IPS-NIHi11 (cell line): Measurements from ENCODE around the gene VSNL1.
"Not testable (repeated sequence)": the region's sequence is repeated elsewhere in the genome, so short reads cannot be mapped to it uniquely, and the experiment has no call there.

Experiments
- DNase-seq: peaks from one replicate; pipeline ENCODE4 v3.0.0; 2012; ENCODE audit warnings: mixed read lengths, low spot score

VSNL1 gene

DNA sequence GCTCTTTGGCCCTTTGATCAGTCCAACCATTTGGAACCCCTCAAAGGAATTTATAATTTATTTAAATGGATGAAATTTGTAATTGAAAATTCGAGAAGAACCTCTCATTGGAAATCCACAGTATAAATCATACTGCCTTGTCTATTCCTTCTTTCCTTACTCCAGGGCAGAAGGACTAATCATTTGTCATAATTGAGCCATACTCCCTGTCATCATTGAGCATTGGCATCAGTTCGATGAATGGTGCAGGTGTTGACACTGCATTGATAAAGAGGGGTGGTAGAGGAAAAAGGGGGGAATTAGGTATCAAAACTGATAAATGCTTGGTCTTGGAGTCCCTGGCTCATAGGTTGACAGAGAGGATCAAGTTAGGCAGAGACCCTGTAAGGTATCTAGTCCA is 2.0 kb downstream of the VSNL1 start:
- DNase-seq: no peak

DNA sequence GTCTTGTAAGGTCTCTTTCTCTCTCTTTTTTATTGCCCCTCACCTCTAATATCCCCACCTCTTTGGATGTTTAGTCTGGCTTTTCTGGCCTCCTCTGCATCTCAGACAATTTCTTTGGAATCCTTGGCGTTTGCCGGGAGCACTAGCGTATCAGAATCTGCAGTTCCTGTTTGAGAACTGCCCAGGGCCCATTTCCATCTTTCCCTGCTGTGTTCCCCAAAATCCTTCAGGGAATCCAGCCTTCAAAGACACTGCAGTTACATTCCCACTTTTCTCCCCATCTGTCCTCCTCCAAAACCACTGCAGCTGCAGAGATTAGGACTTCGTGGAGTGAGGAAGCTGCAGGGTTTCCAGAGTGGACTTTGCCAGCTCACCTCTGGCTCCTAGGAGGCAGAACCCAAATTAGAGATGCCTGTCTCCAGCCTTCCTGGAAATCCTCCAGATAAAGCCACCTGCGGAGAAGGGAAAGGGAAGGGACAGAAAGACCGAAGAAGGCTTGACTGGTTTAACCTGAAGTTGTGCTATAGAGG is 2.7 kb downstream of the VSNL1 start:
- no peak for DNase-seq

- DNase-seq: no peak
These were observed 3.4 kb downstream of the VSNL1 start for GRCh38 chr2:17543848-17544247.

DNA sequence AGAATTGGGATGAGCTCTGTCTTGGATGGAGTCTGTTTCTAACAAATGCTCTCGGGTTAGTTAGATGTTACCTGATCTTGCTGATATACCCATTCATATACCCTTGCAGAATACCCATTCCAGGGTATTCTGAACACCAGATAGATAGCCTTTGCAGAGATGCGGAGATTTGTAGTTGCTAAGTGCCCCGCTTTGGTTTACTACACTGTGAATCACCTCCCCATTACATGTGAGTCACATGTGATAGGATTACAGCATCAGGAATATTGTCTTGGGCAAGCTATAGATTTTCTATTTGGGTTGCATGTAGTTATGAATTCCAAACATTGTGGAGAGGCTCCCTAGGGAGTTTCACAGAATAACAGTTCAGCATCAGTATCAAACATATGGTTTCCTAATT is 3.8 kb downstream of the VSNL1 start:
- DNase-seq: no peak

GRCh38 chr2:17545680-17546613 is 5.5 kb downstream of the VSNL1 start:
- no peak for DNase-seq

DNA sequence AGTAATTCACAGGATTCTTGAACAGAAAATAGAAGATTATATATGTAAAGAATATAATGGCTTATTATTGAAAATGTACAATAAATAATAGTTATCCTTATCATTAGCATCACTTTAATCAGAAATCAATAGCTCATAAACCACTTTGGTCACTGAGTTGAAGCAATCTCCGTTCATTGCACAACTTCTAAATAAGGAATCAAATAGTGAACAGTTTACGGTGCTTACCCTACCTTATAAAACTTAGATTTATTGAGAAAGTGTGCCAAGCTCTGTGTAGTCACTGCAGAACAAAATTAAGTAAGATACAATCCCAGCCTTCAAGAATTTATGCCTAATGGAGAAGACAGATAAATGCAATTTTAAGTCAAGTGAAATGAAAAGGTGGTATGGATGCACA is 6.7 kb downstream of the VSNL1 start:
- no peak for DNase-seq

GRCh38 chr2:17547737-17548136 is 7.2 kb downstream of the VSNL1 start:
- no peak for DNase-seq

GRCh38 chr2:17550907-17551306 is 10.4 kb downstream of the VSNL1 start:
- no peak for DNase-seq

GRCh38 chr2:17555150-17555549 is 14.7 kb downstream of the VSNL1 start:
- no peak for DNase-seq

GRCh38 chr2:17557596-17557995 is 17.1 kb downstream of the VSNL1 start:
- DNase-seq: no peak

- DNase-seq: no peak
These were observed 17.6 kb downstream of the VSNL1 start for GRCh38 chr2:17558053-17558452.

DNA sequence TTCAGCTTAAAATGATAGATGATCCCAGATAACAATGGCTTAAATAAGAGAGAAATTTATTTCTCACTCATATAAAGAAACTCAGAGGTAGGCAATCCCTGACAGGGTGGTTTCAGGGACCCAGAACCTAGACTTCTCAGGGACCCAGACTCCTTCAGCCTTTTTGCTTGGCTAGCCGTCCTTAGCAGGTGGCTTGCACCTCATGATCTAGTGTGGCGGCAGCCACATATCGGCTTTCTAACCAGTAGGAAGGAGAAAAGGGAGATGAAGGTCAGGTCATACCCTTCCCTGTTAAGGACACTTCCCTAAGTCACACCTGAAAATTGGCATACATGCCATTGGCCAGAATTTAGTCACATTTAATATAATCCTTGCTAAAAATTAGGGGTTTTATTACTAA is 18.4 kb downstream of the VSNL1 start:
- no peak for DNase-seq

DNA sequence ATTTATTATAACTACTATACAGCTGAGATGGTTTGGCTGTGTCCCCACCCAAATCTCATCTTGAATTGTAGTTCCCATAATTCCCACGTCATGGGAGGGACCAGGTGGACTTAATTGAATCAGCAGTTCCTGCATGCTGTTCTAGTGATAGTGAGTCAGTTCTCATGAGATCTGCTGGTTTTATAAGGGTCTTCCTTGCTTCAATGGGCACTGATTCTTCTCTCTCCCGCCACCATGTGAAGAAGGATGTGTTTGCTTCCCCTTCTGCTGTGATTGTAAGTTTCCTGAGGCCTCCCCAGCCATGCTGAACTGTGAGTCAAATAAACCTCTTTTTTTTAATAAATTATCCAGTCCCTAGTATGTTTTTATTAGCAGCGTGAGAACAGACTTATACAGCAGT is 25.2 kb downstream of the VSNL1 start:
- not testable (repeated sequence) for DNase-seq

- DNase-seq: no peak
These were observed 31.2 kb downstream of the VSNL1 start for GRCh38 chr2:17571681-17572080.

- no peak for DNase-seq
These were observed 32.7 kb downstream of the VSNL1 start for GRCh38 chr2:17573085-17573803.

- DNase-seq: no peak
These were observed 33.3 kb downstream of the VSNL1 start for GRCh38 chr2:17573804-17574175.

GRCh38 chr2:17574406-17575073 is 34.0 kb downstream of the VSNL1 start:
- DNase-seq: no peak

GRCh38 chr2:17576802-17577201 is 36.3 kb downstream of the VSNL1 start:
- DNase-seq: no peak

DNA sequence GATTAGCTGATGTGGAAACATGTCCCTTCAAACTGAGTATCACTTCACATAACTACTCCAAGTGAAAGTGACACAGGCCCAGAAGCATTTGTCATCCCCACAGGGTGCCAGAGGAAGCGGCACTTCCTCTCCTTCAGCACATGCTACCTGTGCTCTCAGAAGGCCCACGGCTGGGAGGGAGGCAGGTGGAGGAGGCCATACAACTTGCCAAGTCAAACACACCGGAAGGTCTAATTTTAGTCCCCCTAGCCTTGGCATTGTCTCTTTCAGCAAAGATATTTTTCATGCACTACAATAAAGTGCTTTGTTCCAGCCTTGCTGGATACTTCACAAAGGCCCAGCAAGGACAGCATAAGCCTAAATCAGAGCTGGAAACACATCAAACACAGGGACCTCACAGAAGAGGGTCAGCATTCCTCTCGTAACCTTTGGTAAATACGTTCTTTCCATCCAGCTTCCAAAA is 38.0 kb downstream of the VSNL1 start:
- no peak for DNase-seq

DNA sequence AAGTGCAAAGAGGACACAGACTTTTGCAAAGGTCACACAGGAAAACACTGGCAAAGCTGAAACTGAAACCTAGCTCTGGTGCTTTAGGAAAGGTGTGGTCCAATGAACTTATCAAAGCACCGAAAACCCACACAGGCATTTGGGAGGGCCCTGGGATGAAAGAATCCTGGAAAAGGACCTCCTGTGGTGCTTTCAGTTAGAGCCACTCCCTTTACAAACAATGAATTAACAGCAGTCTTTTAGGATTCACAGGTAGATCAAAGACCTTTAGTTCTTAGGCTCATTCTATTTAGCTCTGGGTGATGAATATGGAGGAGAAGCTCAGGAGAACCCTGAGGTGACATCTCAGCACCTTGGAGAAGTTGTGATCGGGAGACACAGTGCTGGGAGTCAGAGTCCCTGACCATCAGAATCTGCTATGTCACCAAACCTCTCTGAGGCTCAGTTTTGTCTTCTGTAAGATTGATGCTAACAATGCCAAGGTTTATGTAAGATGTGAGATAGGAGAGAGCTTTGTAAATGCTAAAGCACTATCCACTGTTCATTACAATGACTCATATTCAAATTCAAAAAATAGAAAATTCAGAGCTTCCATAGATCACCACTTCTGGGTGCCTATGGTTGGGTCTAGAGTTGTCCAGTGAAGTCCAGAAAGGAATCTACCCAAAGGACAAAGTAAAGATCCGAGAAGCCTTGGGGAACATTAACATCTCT is 39.3 kb downstream of the VSNL1 start:
- no peak for DNase-seq

DNA sequence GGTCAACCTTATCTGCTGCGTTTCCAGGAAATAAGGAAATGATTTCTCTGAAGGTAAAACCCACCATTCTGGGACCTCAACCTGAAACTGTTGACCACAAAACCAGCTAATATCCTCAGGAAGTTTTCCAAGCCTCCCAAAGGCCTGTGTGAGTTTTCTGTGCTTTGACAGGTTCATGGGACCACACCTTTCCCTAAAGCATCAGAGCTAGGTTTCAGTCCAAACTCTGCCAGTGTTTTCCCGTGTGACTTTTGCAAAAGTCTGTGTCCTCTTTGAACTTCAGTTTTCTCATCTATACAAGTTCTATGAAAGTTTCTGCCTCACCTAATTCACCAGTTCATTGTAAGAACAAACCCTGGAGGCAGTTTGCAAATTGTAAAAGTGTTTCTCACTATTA is 39.8 kb downstream of the VSNL1 start:
- no peak for DNase-seq

GRCh38 chr2:17581831-17582230 is 41.3 kb downstream of the VSNL1 start:
- DNase-seq: no peak
